GM12891 (cell line): Measurements from ENCODE around the gene LDAH.

Experiments
- DNase-seq: peaks from one replicate; pipeline ENCODE4 v3.0.0; 2011; ENCODE audit warnings: low spot score; ENCODE audit not compliant: insufficient read length
- FAIRE-seq: peaks from 2 replicates; lab custom pipeline; 2011; peaks lifted over from hg19 to GRCh38; lab: Jason Lieb, UNC
- PAX5 ChIP-seq: IDR thresholded peaks from 2 replicates; pipeline ENCODE4 v1.6.1; 2011; ENCODE audit warnings: low read length, moderate library complexity, mild to moderate bottlenecking; ENCODE audit not compliant: insufficient read depth, severe bottlenecking
- POLR2A ChIP-seq: IDR thresholded peaks from 2 replicates; pipeline ENCODE4 v1.6.1; 2011; ENCODE audit warnings: low read depth, low read length, control low read depth
- POLR2AphosphoS5 ChIP-seq: IDR thresholded peaks from 2 replicates; pipeline ENCODE4 v1.6.1; 2011; ENCODE audit warnings: low read depth, low read length, control low read depth
- POU2F2 ChIP-seq: IDR thresholded peaks from 2 replicates; pipeline ENCODE4 v1.6.1; 2011; ENCODE audit warnings: low read depth, mild to moderate bottlenecking, control low read depth, low read length, moderate library complexity
- SPI1 ChIP-seq: IDR thresholded peaks from 2 replicates; pipeline ENCODE4 v1.6.1; 2011; ENCODE audit warnings: low read depth, low read length, control low read depth
- TAF1 ChIP-seq: IDR thresholded peaks from 2 replicates; pipeline ENCODE4 v1.6.1; 2011; ENCODE audit warnings: low read depth, low read length, control low read depth

Gene LDAH

GRCh38 chr2:20637147-20637546, 185.8 kb downstream of the LDAH start:
- FAIRE-seq = no peak
- no peak for TF ChIP-seq POU2F2
- no peak for DNase-seq

- peak; percentile 96 for FAIRE-seq
- peak; percentile 87 for DNase-seq
- no peak for TF ChIP-seq POU2F2
- no peak for TF ChIP-seq TAF1
- TF ChIP-seq POLR2AphosphoS5 = no peak
- TF ChIP-seq POLR2A = no peak
- TF ChIP-seq PAX5 = no peak
- no peak for TF ChIP-seq SPI1
These were observed 187.0 kb downstream of the LDAH start for GRCh38 chr2:20635675-20636584.

GRCh38 chr2:20635113-20635510, 187.8 kb downstream of the LDAH start:
- DNase-seq = no peak
- no peak for FAIRE-seq
- TF ChIP-seq POLR2A (no peak), SPI1 (no peak), POLR2AphosphoS5 (no peak), TAF1 (no peak), POU2F2 (no peak), PAX5 (no peak)

- DNase-seq = no peak
- TF ChIP-seq POLR2AphosphoS5 (no peak), SPI1 (no peak), POLR2A (no peak), TAF1 (no peak), PAX5 (no peak), POU2F2 (no peak)
- no peak for FAIRE-seq
These were observed 188.3 kb downstream of the LDAH start for GRCh38 chr2:20634507-20635112.
